ENCODE measurements around the gene PRAME. TPM values are rescaled to one million over a fixed set of nuclear protein-coding genes. Genes with fewer than 3 reads are reported as not detected.
A peak's percentile ranks its signal among the peaks of the same experiment; 100 is the strongest.
"Not testable (repeated sequence)": the region's sequence is repeated elsewhere in the genome, so short reads cannot be mapped to it uniquely, and the experiment has no call there.

Gene PRAME
- total RNA-seq, 2 experiments from 2014 or later = not detected

DNA sequence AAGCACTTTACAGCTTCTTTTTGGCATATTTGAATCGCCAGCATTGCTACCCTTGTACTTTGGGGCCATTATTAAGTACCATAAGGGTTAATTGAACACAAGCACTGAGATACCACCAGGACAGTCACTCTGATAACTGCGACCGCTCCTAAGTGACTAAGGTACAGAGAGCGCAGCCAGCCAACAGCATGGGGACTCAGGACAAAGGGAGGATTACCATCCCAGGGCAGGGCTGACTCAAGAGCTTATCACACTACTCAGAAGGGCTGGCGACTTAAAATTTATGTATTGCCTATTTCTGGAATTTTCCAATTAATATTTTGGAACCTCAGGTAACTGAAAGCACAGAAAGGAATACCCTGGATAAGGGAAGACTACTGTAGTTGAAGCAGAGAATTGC is 39.5 kb downstream of the PRAME start:
- Mint-ChIP-seq H3K27me3 (peaks cover 36% of the 10 kb centered on the region), H3K4me3 (no peak overlapping the region), H3K27ac (no peak overlapping the region), H3K9me3 (ENCODE audit: low read depth) (no peaks in the 10 kb centered on the region), H3K4me1 (peaks cover 3% of the 10 kb centered on the region), H3K36me3 (no peaks in the 10 kb centered on the region)
- no peak for DNase-seq
- CTCF ChIA-PET = interaction anchor here (0.6 to 2.4 kb wide), 5 partner anchors 10 to 1693 kb away, joined by 3 to 9 read pairs (median 3); partner anchors contain the start of gene ZNF280B
- no peak for ATAC-seq

DNA sequence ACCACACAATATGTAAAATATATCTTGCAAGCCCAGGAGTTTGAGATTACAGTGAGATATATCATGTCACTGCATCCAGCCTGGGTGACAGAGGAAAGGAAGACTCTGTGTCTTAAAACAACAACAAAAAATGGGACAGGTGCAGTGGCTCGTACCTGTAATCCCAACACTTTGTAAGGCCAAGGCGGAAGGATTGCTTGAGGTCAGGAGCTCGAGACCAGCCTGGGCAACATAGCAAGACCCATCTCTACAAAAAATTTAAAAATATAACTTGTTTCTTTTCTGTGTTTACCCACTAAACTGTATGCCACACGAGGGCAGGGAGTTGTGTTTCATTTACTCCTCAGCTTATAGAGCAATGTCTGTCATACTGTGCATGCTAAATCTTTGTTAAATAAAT is 42.1 kb downstream of the PRAME start:
- Mint-ChIP-seq H3K36me3 (no peaks in the 10 kb centered on the region), H3K4me1 (peaks cover 3% of the 10 kb centered on the region), H3K9me3 (ENCODE audit: low read depth) (no peaks in the 10 kb centered on the region), H3K27ac (no peak overlapping the region), H3K27me3 (peaks cover 49% of the 10 kb centered on the region), H3K4me3 (no peak overlapping the region)
- CTCF ChIA-PET = interaction anchor here (2.4 kb wide), 1 partner anchor 8 kb away, joined by 9 read pairs; the partner anchor contains the start of gene ZNF280B
- no peak for DNase-seq
- no peak for ATAC-seq

DNA sequence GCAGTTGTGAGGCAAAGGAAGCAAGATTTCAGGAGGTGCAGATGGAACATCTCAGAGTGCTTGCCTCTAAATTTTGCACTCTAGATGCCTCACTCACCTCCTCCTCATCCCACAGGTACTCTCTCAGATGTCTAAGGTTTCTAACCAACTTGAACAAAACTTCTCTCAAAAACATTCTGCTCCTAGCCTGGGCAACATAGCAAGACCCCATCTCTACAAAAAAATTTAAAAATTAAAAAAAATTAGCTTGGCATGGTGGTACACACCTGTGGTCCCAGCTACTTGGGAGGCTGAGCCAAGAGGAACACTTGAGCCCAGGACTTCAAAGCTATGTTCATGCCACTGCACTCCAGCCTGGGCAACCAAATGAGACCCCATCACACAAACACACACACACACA is 43.2 kb downstream of the PRAME start:
- H3K27ac Mint-ChIP-seq = no peak overlapping the region
- peaks cover 5% of the 10 kb centered on the region for H3K36me3 Mint-ChIP-seq
- peaks cover 57% of the 10 kb centered on the region for H3K27me3 Mint-ChIP-seq
- H3K9me3 Mint-ChIP-seq (ENCODE audit: low read depth) = peaks cover 4% of the 10 kb centered on the region
- ATAC-seq (no peak), DNase-seq (no peak)
- peaks cover 2% of the 10 kb centered on the region for H3K4me1 Mint-ChIP-seq
- CTCF ChIA-PET = no interaction called here
- H3K4me3 Mint-ChIP-seq = no peak overlapping the region

DNA sequence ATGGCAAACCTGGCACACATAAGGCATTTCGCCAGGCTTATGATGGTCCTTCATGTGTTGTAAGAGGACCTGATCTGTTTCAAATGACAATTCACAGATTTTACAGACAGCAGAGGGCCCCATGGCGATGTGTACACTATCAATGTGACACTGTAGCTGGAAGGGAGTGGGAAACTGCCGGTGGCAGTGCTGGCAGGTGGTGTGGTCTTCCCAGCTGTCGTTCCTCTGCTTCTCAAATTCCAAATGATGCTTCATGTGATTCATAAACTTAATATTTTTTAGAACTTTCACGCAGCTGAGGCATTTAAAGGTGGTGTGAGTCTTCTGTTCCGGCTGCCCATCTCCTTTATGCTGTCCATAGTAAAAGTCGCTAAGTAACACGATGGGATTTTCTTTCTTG is 44.6 kb downstream of the PRAME start:
- H3K4me1 Mint-ChIP-seq; H3K4me3 Mint-ChIP-seq; CTCF ChIA-PET; H3K36me3 Mint-ChIP-seq; H3K27ac Mint-ChIP-seq; DNase-seq; ATAC-seq; H3K9me3 Mint-ChIP-seq (ENCODE audit: low read depth): not testable (repeated sequence)
- peaks cover 56% of the 10 kb centered on the region for H3K27me3 Mint-ChIP-seq

DNA sequence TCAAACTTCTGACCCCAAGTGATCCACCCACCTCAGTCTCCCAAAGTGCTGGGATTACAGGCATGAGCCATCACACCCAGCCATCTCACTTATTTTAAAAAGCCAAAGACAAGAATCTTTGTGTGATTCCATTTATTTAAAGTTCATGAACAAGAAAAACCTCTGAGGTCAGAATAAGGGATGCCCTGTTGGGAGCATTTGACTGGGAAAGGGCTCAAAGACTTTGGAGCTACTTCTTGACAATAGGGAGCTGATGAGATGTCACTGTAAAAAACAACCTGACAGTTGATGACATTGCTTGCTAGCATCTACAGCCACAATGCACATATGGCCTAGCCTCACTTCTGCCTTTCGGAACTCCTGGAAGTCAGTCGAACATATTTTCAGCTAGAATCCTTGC is 45.4 kb downstream of the PRAME start:
- Mint-ChIP-seq H3K36me3 (peaks cover 10% of the 10 kb centered on the region), H3K4me3 (no peak overlapping the region), H3K4me1 (peaks cover 3% of the 10 kb centered on the region), H3K27ac (no peak overlapping the region), H3K27me3 (peaks cover 55% of the 10 kb centered on the region), H3K9me3 (ENCODE audit: low read depth) (peaks cover 10% of the 10 kb centered on the region)
- ATAC-seq = no peak
- DNase-seq = no peak
- CTCF ChIA-PET = no interaction called here

DNA sequence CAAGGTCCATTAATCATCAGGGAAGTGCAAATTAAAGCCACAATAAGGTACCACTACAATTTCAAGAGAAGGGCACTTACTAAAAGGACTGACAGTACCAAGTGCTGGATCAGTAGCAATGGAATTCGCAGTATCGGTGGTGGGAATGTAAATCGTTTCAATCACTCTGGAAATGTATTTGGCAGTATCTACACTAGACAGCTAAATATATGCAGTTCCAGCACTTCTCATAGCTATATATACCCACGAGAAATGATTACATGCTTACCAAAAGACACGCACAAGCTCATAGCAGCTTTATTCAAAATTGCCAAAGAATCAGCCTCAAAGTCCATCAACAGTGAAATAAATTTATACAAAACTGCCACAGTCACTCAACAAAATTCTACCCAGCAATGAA is 46.1 kb downstream of the PRAME start:
- H3K9me3 Mint-ChIP-seq (ENCODE audit: low read depth) = peaks cover 10% of the 10 kb centered on the region
- ATAC-seq (no peak), DNase-seq (no peak)
- no peak overlapping the region for H3K4me3 Mint-ChIP-seq
- H3K36me3 Mint-ChIP-seq = peaks cover 10% of the 10 kb centered on the region
- CTCF ChIA-PET = no interaction called here
- peaks cover 55% of the 10 kb centered on the region for H3K27me3 Mint-ChIP-seq
- peaks cover 3% of the 10 kb centered on the region for H3K4me1 Mint-ChIP-seq
- H3K27ac Mint-ChIP-seq = no peak overlapping the region

DNA sequence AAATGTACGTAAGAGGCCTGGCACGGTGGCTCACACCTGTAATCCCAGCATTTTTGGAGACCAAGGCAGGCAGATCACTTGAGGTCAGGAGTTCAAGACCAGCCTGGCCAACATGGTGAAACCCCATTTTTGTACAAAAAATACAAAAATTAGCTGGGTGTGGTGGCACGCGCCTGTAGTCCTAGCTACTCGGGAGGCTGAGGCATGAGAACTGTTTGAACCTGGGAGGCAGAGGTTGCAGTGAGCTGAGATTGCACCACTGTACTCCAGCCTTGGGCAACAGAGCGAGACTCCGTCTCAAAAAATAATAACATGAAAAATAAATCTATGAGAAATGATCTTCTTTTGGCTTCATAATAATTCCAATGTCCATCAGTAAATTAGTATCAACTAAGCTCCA is 48.2 kb downstream of the PRAME start:
- Mint-ChIP-seq H3K4me1 (peaks cover 11% of the 10 kb centered on the region), H3K27me3 (peaks cover 41% of the 10 kb centered on the region), H3K36me3 (peaks cover 20% of the 10 kb centered on the region)
- H3K4me3 Mint-ChIP-seq; H3K27ac Mint-ChIP-seq; DNase-seq; CTCF ChIA-PET; ATAC-seq; H3K9me3 Mint-ChIP-seq (ENCODE audit: low read depth): not testable (repeated sequence)

DNA sequence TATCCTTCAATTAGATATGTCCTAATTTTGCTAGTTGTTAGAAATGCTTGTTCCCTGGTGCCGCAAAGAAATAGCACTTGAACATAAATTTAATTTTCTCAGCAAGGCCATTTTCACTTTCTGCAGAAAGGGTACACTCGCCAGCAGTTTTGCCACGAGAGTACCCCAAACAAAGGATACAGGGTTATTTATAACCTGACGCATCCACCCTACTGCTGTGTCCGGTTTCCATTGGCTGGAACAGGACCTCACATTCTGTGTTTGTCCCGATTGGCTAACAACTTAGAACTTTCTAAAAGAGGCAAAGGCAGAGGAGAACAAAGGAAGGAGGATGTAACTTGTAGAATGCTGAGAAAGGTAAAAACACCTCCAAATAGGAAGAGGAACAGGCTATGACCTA is 49.2 kb downstream of the PRAME start:
- CTCF ChIA-PET = interaction anchor here (1.1 to 1.7 kb wide), 3 partner anchors 8 to 244 kb away, joined by 3 to 9 read pairs (median 7); no protein-coding TSS in a partner anchor
- H3K4me3 Mint-ChIP-seq = not testable (repeated sequence)

DNA sequence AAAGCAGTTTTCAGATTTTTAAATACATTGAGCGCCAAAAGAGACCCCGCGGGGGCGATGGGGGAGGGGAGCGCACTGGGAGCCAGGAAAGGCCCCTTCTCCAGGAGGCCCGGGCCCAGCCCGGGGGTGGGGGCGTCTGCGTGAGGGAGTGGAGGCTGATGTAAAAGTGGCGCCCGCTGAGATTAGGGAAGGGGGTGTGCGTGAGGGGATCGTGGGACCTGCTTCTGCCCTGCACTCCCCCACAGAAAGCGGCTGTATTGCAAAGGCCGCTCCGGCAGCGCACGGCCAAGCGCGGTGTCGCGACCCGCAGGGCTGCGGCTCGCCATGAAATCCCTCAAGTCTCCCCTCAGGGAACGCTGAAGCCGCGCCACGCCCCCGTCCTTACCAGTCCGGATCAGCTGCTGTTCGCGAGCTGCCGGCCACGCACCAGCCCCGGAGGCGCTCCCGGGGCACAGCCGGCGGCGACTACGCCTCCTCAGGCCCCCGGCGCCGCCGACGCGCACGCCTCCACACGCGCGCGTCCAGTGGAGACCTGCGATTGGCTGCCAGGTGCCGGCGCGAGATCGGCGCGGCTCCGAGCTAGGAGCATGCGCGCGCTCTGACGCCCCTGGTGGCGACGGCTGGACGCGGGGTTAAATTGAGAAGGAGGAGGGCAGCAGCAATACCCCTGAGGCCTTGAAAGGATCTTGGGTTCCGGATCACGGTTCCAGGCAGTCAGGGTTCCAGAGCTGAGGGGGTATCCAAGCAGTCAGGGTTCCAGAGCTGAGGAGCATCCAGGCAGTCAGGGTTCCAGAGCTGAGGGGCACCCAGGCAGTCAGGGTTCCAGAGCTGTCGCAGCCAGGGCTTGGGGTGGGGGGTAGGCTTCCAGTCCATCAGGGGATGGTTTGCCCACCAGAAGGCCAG is 50.5 kb downstream of the PRAME start, which contains the start of gene ZNF280B:
Gene ZNF280B (minus strand): TSS at position 469 of the 903 bp plus-strand sequence. CDS start 19,344 bp downstream, outside the sequence.
- no peak within 1 kb of the TSS for H3K27ac Mint-ChIP-seq
- ATAC-seq (peak; percentile 100), DNase-seq (peak; percentile 90)
- H3K9me3 Mint-ChIP-seq (ENCODE audit: low read depth) = peaks cover 10% of the 10 kb centered on the region
- CTCF ChIA-PET = interaction anchor here (0.7 to 1.7 kb wide), 13 partner anchors 10 to 376 kb away, joined by 3 to 9 read pairs (median 4); no protein-coding TSS in a partner anchor
- H3K27me3 Mint-ChIP-seq = peaks cover 22% of the 10 kb centered on the region
- peak within 1 kb of the TSS; percentile 66 for H3K4me3 Mint-ChIP-seq
- H3K4me1 Mint-ChIP-seq = peaks cover 11% of the 10 kb centered on the region
- H3K36me3 Mint-ChIP-seq = peaks cover 29% of the 10 kb centered on the region

More for the DNA sequence above, 49.2 kb downstream of the PRAME start:
- peaks cover 33% of the 10 kb centered on the region for H3K27me3 Mint-ChIP-seq
- H3K36me3 Mint-ChIP-seq = peaks cover 24% of the 10 kb centered on the region
- DNase-seq; H3K27ac Mint-ChIP-seq; H3K9me3 Mint-ChIP-seq (ENCODE audit: low read depth); ATAC-seq: not testable (repeated sequence)
- H3K4me1 Mint-ChIP-seq = peaks cover 11% of the 10 kb centered on the region

DNA sequence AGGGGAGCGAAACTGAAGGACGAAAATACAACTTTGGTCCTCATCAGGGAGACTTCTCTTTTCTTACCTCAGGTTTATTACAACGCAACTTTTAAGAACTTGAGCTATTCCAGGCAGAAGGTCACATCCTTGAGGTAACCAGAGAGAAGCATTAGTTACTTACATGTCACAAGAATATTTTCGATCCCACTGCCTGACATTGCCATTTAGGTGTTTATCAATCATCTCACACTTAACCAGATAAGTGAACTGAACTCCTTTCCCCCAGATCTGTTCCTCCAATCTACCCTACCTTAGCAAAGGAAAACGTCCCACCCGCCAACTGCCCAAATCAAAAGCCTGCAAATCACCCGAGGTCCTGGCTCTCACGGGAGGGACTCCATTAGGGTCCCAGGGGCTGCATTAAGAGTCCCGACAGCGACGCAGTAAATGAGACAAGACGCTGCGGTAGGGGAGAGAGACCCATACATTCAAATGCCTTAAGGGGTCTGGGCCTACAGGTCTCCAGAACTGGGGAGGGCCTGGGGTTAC is 51.3 kb downstream of the PRAME start:
- peaks cover 32% of the 10 kb centered on the region for H3K36me3 Mint-ChIP-seq
- ATAC-seq (no peak), DNase-seq (no peak)
- peaks cover 15% of the 10 kb centered on the region for H3K27me3 Mint-ChIP-seq
- H3K4me1 Mint-ChIP-seq = peaks cover 11% of the 10 kb centered on the region
- peaks cover 10% of the 10 kb centered on the region for H3K9me3 Mint-ChIP-seq (ENCODE audit: low read depth)
- H3K27ac Mint-ChIP-seq = no peak overlapping the region
- H3K4me3 Mint-ChIP-seq = peak overlapping the region; percentile 66
- CTCF ChIA-PET = interaction anchor here (0.7 to 1.6 kb wide), 6 partner anchors 10 to 300 kb away, joined by 3 to 5 read pairs (median 3); no protein-coding TSS in a partner anchor

DNA sequence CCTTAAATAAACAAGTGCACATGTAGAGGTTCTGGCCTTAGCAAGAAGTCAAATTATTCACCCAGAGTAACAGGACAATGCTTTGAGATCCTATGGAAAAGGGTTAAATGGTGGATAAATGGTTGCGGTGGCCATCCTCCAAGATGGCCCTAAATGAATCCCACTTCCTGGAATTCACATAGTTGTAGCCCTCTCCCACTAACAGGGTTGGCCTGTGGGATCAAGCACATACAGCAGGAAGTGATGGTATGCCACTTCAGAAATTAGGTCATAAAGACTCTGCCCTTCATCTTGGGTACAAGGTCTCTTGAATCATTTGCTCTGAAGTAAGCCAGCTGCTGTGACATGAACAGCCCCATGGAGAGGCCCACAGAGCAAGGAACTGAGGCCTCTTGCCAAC is 52.3 kb downstream of the PRAME start:
- H3K4me1 Mint-ChIP-seq = peaks cover 11% of the 10 kb centered on the region
- H3K9me3 Mint-ChIP-seq (ENCODE audit: low read depth) = peaks cover 10% of the 10 kb centered on the region
- H3K4me3 Mint-ChIP-seq = no peak overlapping the region
- peaks cover 5% of the 10 kb centered on the region for H3K27me3 Mint-ChIP-seq
- no peak for DNase-seq
- CTCF ChIA-PET = interaction anchor here (1.4 kb wide), 1 partner anchor 96 kb away, joined by 3 read pairs; no protein-coding TSS in a partner anchor
- ATAC-seq = no peak
- no peak overlapping the region for H3K27ac Mint-ChIP-seq
- H3K36me3 Mint-ChIP-seq = peaks cover 32% of the 10 kb centered on the region

DNA sequence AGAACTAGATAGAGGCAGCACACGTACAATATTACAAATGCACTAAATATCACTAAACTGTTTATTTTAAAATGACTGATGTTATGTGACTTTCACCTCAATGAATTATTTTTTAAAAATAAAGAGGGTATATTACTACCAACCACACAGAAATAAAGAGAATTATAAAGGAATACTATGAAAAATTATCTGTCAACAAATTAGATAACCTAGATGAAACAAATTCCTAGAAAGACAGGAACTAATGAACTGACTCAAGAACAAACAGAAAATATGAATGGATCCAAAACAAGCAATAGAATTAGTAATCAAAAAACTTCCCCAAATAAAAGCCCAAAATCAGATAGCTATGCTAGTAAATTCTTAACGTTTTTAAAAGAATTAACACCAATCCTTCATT is 60.8 kb downstream of the PRAME start:
- Mint-ChIP-seq H3K4me3 (no peak overlapping the region), H3K27ac (no peak overlapping the region), H3K9me3 (ENCODE audit: low read depth) (no peaks in the 10 kb centered on the region), H3K27me3 (no peaks in the 10 kb centered on the region), H3K4me1 (no peaks in the 10 kb centered on the region), H3K36me3 (peaks cover 10% of the 10 kb centered on the region)
- CTCF ChIA-PET = interaction anchor here (0.8 kb wide), 1 partner anchor 10 kb away, joined by 3 read pairs; the partner anchor contains the start of gene ZNF280B
- DNase-seq (no peak), ATAC-seq (no peak)

All from activated CD8-positive, alpha-beta memory T cell treated with anti-CD3 and anti-CD28 coated beads, Interleukin-2, amount 10 ng/mL, durations not matched to agents 7 days and 5 days (primary cell).